GM23338 (cell line): ENCODE data around the gene GTSE1. TPM values are rescaled to one million over a fixed set of nuclear protein-coding genes. Genes with fewer than 3 reads are reported as not detected.

ENCODE experiments used
- ATAC-seq: fragments of 200-7000 bp; cut with Tn5 transposase; 3 replicates; pipeline ENCODE4 v1.9.1; 2020
- DNase-seq: peaks from one replicate; pipeline ENCODE4 v3.0.0-alpha.2; 2015; ENCODE audit warnings: low spot score
- H2AFZ ChIP-seq: fragments of 200-600 bp; sonication (generic); 2 replicates; pipeline ENCODE4 v1.8.0; 2016; ENCODE audit warnings: antibody characterized with exemption, mild to moderate bottlenecking, moderate library complexity
- H3F3A ChIP-seq: fragments of 200-600 bp; sonication (generic); replicated peaks from 2 replicates; pipeline ENCODE4 v1.8.0; 2017; ENCODE audit warnings: antibody characterized with exemption, mixed run types, low read depth
- H3K27ac ChIP-seq: fragments of 200-600 bp; sonication (generic); 2 replicates; pipeline ENCODE4 v1.6.1; 2016; ENCODE audit warnings: low read depth
- H3K27me3 ChIP-seq: fragments of 200-600 bp; sonication (generic); 2 replicates; pipeline ENCODE4 v1.8.0; 2016; ENCODE audit warnings: mild to moderate bottlenecking, mixed run types, moderate library complexity; ENCODE audit not compliant: insufficient read depth
- H3K36me3 ChIP-seq: fragments of 200-600 bp; sonication (generic); 2 replicates; pipeline ENCODE4 v1.8.0; 2016; ENCODE audit warnings: mild to moderate bottlenecking; ENCODE audit not compliant: insufficient read depth
- H3K4me1 ChIP-seq: fragments of 200-600 bp; sonication (generic); 2 replicates; pipeline ENCODE4 v1.8.0; 2016; ENCODE audit warnings: mild to moderate bottlenecking, moderate library complexity; ENCODE audit not compliant: insufficient read depth
- H3K4me2 ChIP-seq: fragments of 200-600 bp; sonication (generic); 2 replicates; pipeline ENCODE4 v1.7.1; 2017; ENCODE audit warnings: mixed run types
- H3K4me3 ChIP-seq: fragments of 200-600 bp; sonication (generic); 2 replicates; pipeline ENCODE4 v1.6.1; 2016; ENCODE audit warnings: mixed run types
- H3K79me2 ChIP-seq: fragments of 200-600 bp; sonication (generic); replicated peaks from 2 replicates; pipeline ENCODE4 v1.8.0; 2017; ENCODE audit warnings: mild to moderate bottlenecking; ENCODE audit not compliant: insufficient read depth
- H3K9me2 ChIP-seq: fragments of 200-600 bp; sonication (generic); 2 replicates; pipeline ENCODE4 v1.8.0; 2017; ENCODE audit not compliant: insufficient read depth
- H4K20me1 ChIP-seq: fragments of 200-600 bp; sonication (generic); replicated peaks from 2 replicates; pipeline ENCODE4 v1.8.0; 2017; ENCODE audit warnings: mild to moderate bottlenecking; ENCODE audit not compliant: insufficient read depth
- H3K27ac Mint-ChIP-seq: 2 replicates; pipeline ENCODE4 v1.8.0; 2020; ENCODE audit warnings: inconsistent platforms, mild to moderate bottlenecking, moderate library complexity, mixed read lengths
- H3K27me3 Mint-ChIP-seq: 3 replicates; pipeline ENCODE4 v1.8.0; 2022; ENCODE audit warnings: low read depth, mild to moderate bottlenecking, moderate library complexity, mixed read lengths, inconsistent platforms; ENCODE audit not compliant: insufficient read depth, poor library complexity
- H3K36me3 Mint-ChIP-seq: 3 replicates; pipeline ENCODE4 v1.8.0; 2021; ENCODE audit warnings: low read depth, mild to moderate bottlenecking, inconsistent platforms, moderate library complexity, mixed read lengths
- H3K4me1 Mint-ChIP-seq: 3 replicates; pipeline ENCODE4 v1.8.0; 2020; ENCODE audit warnings: mild to moderate bottlenecking, inconsistent platforms, mixed read lengths
- H3K4me3 Mint-ChIP-seq: 3 replicates; pipeline ENCODE4 v1.8.0; 2021; ENCODE audit warnings: moderate library complexity, mild to moderate bottlenecking, inconsistent platforms, mixed read lengths
- H3K9me3 Mint-ChIP-seq: 3 replicates; pipeline ENCODE4 v1.8.0; 2020; ENCODE audit warnings: moderate library complexity, mild to moderate bottlenecking, inconsistent platforms, mixed read lengths
- CREB1 ChIP-seq: fragments of 250-450 bp; sonication (Bioruptor Pico); IDR thresholded peaks from 2 replicates; pipeline ENCODE4 v1.5.0; 2020; ENCODE audit warnings: low read depth, mild to moderate bottlenecking, moderate library complexity
- CTCF ChIP-seq, 2 experiments: fragments of 200-600 bp in 1 of 2; sonication (generic) in 1 of 2; conservative IDR thresholded peaks; 2 replicates each; pipeline versions ENCODE4 v1.5.1 to v1.6.1; 2016 to 2017; ENCODE audit warnings: antibody characterized with exemption in 2 of 2, low read depth in 2 of 2, mild to moderate bottlenecking in 2 of 2, moderate library complexity in 1 of 2
- ETS1 ChIP-seq: IDR thresholded peaks from 2 replicates; pipeline ENCODE4 v1.6.1; 2016; ENCODE audit warnings: antibody characterized with exemption
- EZH2 ChIP-seq: fragments of 200-600 bp; sonication (generic); IDR thresholded peaks from one replicate; pipeline ENCODE4 v1.8.0; 2017; ENCODE audit warnings: antibody characterized with exemption, mild to moderate bottlenecking, low read depth; ENCODE audit not compliant: unreplicated experiment
- JUNB ChIP-seq: IDR thresholded peaks from one replicate; pipeline ENCODE4 v1.6.1; 2016; ENCODE audit warnings: antibody characterized with exemption; ENCODE audit not compliant: unreplicated experiment
- POLR2AphosphoS5 ChIP-seq: IDR thresholded peaks from 2 replicates; pipeline ENCODE4 v1.6.1; 2016; ENCODE audit warnings: antibody characterized with exemption, low read depth
- STAT1 ChIP-seq: IDR thresholded peaks from one replicate; pipeline ENCODE4 v1.6.1; 2016; ENCODE audit warnings: antibody characterized with exemption; ENCODE audit not compliant: unreplicated experiment
- ZNF114 ChIP-seq: fragments of 250-450 bp; sonication (Bioruptor Pico); IDR thresholded peaks from 2 replicates; pipeline ENCODE4 v1.5.0; 2020; ENCODE audit warnings: mild to moderate bottlenecking, moderate library complexity
- ZNF331 ChIP-seq: fragments of 250-450 bp; sonication (Bioruptor Pico); IDR thresholded peaks from 2 replicates; pipeline ENCODE4 v1.5.0; 2020; ENCODE audit warnings: low read depth, mild to moderate bottlenecking, moderate library complexity
- ZNF462 ChIP-seq: fragments of 250-450 bp; sonication (Bioruptor Pico); IDR thresholded peaks from 2 replicates; pipeline ENCODE4 v1.5.0; 2020; ENCODE audit warnings: mild to moderate bottlenecking, moderate library complexity
- polyA plus RNA-seq: library from polyadenylated mRNA; unstranded; fragments of >200 nt; fragmentation: Nextera tagmentation; extraction: Ambion mirVana; gene quantifications from 2 replicates; pipeline ENCODE4 v1.2.1, GENCODE V29; 2016
- total RNA-seq: library from RNA; depleted of rRNA; stranded (reverse); fragments of >200 nt; shearing (Covaris generic); gene quantifications from 2 replicates; pipeline ENCODE4 v1.2.3, GENCODE V29; 2014

Gene GTSE1
- total and polyA plus RNA-seq, 2 experiments from 2014 or later: 26.3 to 28.6 TPM

- no peaks in the 10 kb centered on the region for H3K36me3 ChIP-seq
- H3K4me1 ChIP-seq: no peaks in the 10 kb centered on the region
- peaks cover 5% of the 10 kb centered on the region; the same call in 1 of the 2 replicates for H4K20me1 ChIP-seq
- no peak overlapping the region for H3K4me3 ChIP-seq
- Mint-ChIP-seq H3K36me3 (peaks cover 30% of the 10 kb centered on the region), H3K9me3 (peaks cover 2% of the 10 kb centered on the region; the same call in 1 of the 3 replicates), H3K27ac (no peak overlapping the region), H3K4me3 (no peak overlapping the region), H3K4me1 (no peaks in the 10 kb centered on the region; the same call in 1 of the 3 replicates), H3K27me3 (peaks cover 6% of the 10 kb centered on the region)
- H3F3A ChIP-seq: peaks cover 2% of the 10 kb centered on the region; the same call in 1 of the 2 replicates
- H2AFZ ChIP-seq: no peak overlapping the region
- H3K9me2 ChIP-seq: no peaks in the 10 kb centered on the region
- 0 out of 2 replicates have a peak overlapping the region, but pooled peaks have one; percentile 19 for H3K27ac ChIP-seq
- no peaks in the 10 kb centered on the region for H3K79me2 ChIP-seq
- no peak for TF ChIP-seq EZH2
- no peak for TF ChIP-seq JUNB
- TF ChIP-seq ZNF331 (CRISPR knock-in tag): no peak
- ATAC-seq (no peak), DNase-seq (no peak)
- no peak overlapping the region for H3K4me2 ChIP-seq
- no peaks in the 10 kb centered on the region for H3K27me3 ChIP-seq
These were observed 63.4 kb downstream of the GTSE1 start for GRCh38 chr22:46360097-46360496.

- H3K36me3 Mint-ChIP-seq: peaks cover 25% of the 10 kb centered on the region
- DNase-seq (no peak), ATAC-seq (no peak)
- Histone ChIP-seq H3K79me2 (no peaks in the 10 kb centered on the region), H3F3A (no peaks in the 10 kb centered on the region), H3K27ac (no peak overlapping the region), H2AFZ (no peak overlapping the region), H4K20me1 (peaks cover 5% of the 10 kb centered on the region; the same call in 1 of the 2 replicates), H3K9me2 (no peaks in the 10 kb centered on the region), H3K4me1 (no peaks in the 10 kb centered on the region), H3K36me3 (no peaks in the 10 kb centered on the region), H3K4me3 (no peak overlapping the region), H3K27me3 (no peaks in the 10 kb centered on the region), H3K4me2 (no peak overlapping the region)
- peaks cover 2% of the 10 kb centered on the region for H3K27me3 Mint-ChIP-seq
- H3K4me1 Mint-ChIP-seq: no peaks in the 10 kb centered on the region; the same call in 1 of the 3 replicates
- peaks cover 2% of the 10 kb centered on the region; the same call in 1 of the 3 replicates for H3K9me3 Mint-ChIP-seq
- no peak overlapping the region for H3K4me3 Mint-ChIP-seq
- H3K27ac Mint-ChIP-seq: no peak overlapping the region
- TF ChIP-seq ZNF114 (CRISPR knock-in tag) (no peak), ZNF462 (no peak), CREB1 (no peak), ETS1 (no peak), CTCF (conservative IDR thresholded peaks at IDR 0.05; ENCODE audit: low read depth in 2 of 2) (no peak), POLR2AphosphoS5 (no peak), STAT1 (no peak), EZH2 (no peak)
These were observed 64.2 kb downstream of the GTSE1 start for GRCh38 chr22:46360891-46361290.
